MG63 (cell line): ENCODE measurements around the gene IL11. TPM values are rescaled to one million over a fixed set of nuclear protein-coding genes. Genes with fewer than 3 reads are reported as not detected.
"Not testable (repeated sequence)": the region's sequence is repeated elsewhere in the genome, so short reads cannot be mapped to it uniquely, and the experiment has no call there.

ENCODE experiments used
- DNase-seq: peaks from one replicate; pipeline ENCODE4 v3.0.0-alpha.2; 2020
- H3K27me3 ChIP-seq: fragments of 250-450 bp; sonication (Bioruptor Pico); 2 replicates; pipeline ENCODE4 v1.5.1; 2020; ENCODE audit warnings: mild to moderate bottlenecking, moderate library complexity
- H3K36me3 ChIP-seq: fragments of 250-450 bp; sonication (Bioruptor Pico); 2 replicates; pipeline ENCODE4 v1.5.1; 2020; ENCODE audit warnings: mild to moderate bottlenecking, moderate library complexity
- H3K4me3 ChIP-seq: fragments of 250-450 bp; sonication (Bioruptor Pico); 2 replicates; pipeline ENCODE4 v1.5.1; 2020; ENCODE audit warnings: mild to moderate bottlenecking, moderate library complexity
- H3K9me3 ChIP-seq: fragments of 250-450 bp; sonication (Bioruptor Pico); 2 replicates; pipeline ENCODE4 v1.5.1; 2020; ENCODE audit warnings: mild to moderate bottlenecking, moderate library complexity
- total RNA-seq: library from RNA; depleted of rRNA; stranded (reverse); fragments of >200 nt; shearing (Covaris generic); gene quantifications from 2 replicates; pipeline ENCODE4 v1.2.3, GENCODE V29; 2014; ENCODE audit warnings: low replicate concordance; rRNA removed

IL11 gene
- 0.95 TPM in 1 of 2 replicates, not detected in the other for total RNA-seq

- Histone ChIP-seq H3K4me3 (peak within 1 kb of the TSS; percentile 29), H3K36me3 (no peaks in the 10 kb centered on the region), H3K9me3 (no peaks in the 10 kb centered on the region), H3K27me3 (peaks cover 11% of the 10 kb centered on the region)
- DNase-seq: peak; percentile 39
Measured at GRCh38 chr19:55370305-55370988, at the start of gene IL11. Gene IL11 (minus strand): TSS chr19:55370463. CDS start chr19:55370310, 153 bp downstream.

DNA sequence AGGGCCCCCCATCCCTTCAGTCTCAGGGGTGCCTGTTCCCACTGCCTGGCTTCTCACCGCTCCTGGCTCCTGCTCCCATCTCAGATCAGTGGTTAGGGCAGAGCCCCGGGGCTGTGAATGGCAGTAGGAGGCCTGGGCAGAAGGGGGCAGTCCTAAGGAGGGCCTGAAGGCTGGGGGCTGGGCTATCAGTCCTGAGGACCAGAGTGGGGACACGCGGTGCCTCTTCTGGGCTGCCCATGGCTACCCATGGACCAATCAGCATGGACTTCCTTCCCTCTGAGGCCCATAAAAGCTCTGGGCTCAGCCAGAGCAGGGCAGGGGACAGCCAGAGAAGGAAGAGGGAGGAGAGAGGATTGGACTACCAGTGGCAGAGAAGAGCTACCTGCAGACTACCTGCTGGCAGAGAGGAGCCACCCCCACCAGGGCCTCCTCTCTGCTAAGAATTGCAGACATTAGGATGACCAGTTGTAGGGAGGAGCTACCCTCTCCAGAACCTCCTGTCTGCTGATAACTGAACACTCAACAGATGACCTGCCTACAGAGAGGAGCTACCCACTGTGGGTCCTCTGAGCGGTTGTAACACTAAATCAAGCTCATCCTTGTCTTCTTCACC, 49.5 kb upstream of the IL11 start:
- Histone ChIP-seq H3K27me3 (peaks cover 5% of the 10 kb centered on the region; the same call in 1 of the 2 replicates), H3K36me3 (no peaks in the 10 kb centered on the region), H3K4me3 (no peak overlapping the region), H3K9me3 (no peaks in the 10 kb centered on the region)
- DNase-seq: no peak

DNA sequence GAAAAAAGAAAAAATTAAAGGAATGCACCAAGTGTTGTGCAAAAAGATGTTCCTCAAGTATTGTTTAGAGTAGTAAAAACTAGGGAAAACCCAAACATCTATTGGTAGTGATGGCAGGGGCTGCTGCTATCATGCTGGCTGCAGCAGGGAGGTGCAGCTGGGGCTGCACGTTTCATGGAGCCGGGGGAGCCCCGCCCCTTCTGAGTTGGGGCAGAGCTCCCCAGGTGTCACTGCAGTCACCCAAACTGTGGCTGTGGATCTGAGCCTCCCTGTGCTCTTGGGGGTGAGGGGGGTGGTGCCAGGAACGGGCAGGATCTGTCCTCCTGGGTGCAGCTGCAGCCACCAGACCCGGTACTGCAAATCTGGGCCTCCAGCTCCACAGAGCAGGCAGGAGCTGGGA, 48.8 kb upstream of the IL11 start:
- no peak overlapping the region for H3K4me3 ChIP-seq
- no peak for DNase-seq
- H3K36me3 ChIP-seq: no peaks in the 10 kb centered on the region
- H3K27me3 ChIP-seq: peaks cover 2% of the 10 kb centered on the region; the same call in 1 of the 2 replicates
- no peaks in the 10 kb centered on the region for H3K9me3 ChIP-seq

GRCh38 chr19:55418185-55418584, 47.9 kb upstream of the IL11 start:
- no peak overlapping the region for H3K4me3 ChIP-seq
- H3K36me3 ChIP-seq: no peaks in the 10 kb centered on the region
- no peaks in the 10 kb centered on the region for H3K9me3 ChIP-seq
- DNase-seq: peak; percentile 72
- H3K27me3 ChIP-seq: no peaks in the 10 kb centered on the region

- no peak for DNase-seq
- no peak overlapping the region for H3K4me3 ChIP-seq
- H3K36me3 ChIP-seq: peaks cover 20% of the 10 kb centered on the region
- no peaks in the 10 kb centered on the region for H3K27me3 ChIP-seq
- no peaks in the 10 kb centered on the region for H3K9me3 ChIP-seq
Measured at GRCh38 chr19:55410168-55410567, 39.9 kb upstream of the IL11 start.

GRCh38 chr19:55409179-55409578, 38.9 kb upstream of the IL11 start:
- not testable (repeated sequence) for DNase-seq, H3K4me3 ChIP-seq, H3K9me3 ChIP-seq, H3K27me3 ChIP-seq
- peaks cover 30% of the 10 kb centered on the region for H3K36me3 ChIP-seq

DNA sequence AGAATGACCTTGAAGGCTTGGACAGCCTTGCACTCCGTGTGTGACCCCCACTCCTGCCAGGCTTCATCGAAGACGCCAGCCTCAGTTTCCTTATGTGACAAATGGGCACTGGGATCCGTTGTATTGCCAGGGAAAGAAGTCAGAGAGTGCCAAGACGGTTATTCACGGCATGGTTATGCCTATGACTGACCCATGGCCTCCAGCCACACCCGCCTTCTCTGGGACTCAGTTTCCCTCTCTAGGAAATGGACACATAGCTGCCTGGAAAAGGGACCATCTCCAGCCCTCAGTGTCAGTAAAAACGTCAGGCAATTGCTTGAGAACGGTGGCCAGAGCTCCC, 38.2 kb upstream of the IL11 start:
- H3K27me3 ChIP-seq: no peaks in the 10 kb centered on the region
- H3K4me3 ChIP-seq: peak overlapping the region; percentile 32
- no peaks in the 10 kb centered on the region for H3K9me3 ChIP-seq
- H3K36me3 ChIP-seq: peaks cover 37% of the 10 kb centered on the region
- no peak for DNase-seq

- Histone ChIP-seq H3K9me3 (no peaks in the 10 kb centered on the region), H3K4me3 (peak overlapping the region; percentile 98), H3K27me3 (no peaks in the 10 kb centered on the region), H3K36me3 (peaks cover 42% of the 10 kb centered on the region)
- peak; percentile 99 for DNase-seq
Measured at GRCh38 chr19:55407800-55408532, 37.7 kb upstream of the IL11 start.

DNA sequence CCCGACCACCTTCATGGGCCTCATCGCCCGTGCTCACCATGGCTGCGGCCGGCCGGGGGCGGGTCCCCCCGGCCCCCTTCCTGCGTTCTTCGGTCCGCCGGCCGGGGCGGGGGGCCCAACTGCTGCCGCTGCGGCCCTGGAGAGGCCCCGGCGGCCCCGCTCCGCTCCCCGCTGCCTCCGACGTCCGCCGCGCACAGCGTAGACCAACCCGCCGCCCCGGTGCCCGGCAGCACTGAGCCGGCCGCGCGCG, 37.2 kb upstream of the IL11 start, which contains the start of gene UBE2S:
UBE2S (minus strand) TSS at position 239 of the 250 bp plus-strand sequence; CDS start at position 40, 199 bp downstream.
- H3K27me3 ChIP-seq, H3K9me3 ChIP-seq, DNase-seq: not testable (repeated sequence)
- Histone ChIP-seq H3K4me3 (peak within 1 kb of the TSS; percentile 98), H3K36me3 (peaks cover 47% of the 10 kb centered on the region)

DNA sequence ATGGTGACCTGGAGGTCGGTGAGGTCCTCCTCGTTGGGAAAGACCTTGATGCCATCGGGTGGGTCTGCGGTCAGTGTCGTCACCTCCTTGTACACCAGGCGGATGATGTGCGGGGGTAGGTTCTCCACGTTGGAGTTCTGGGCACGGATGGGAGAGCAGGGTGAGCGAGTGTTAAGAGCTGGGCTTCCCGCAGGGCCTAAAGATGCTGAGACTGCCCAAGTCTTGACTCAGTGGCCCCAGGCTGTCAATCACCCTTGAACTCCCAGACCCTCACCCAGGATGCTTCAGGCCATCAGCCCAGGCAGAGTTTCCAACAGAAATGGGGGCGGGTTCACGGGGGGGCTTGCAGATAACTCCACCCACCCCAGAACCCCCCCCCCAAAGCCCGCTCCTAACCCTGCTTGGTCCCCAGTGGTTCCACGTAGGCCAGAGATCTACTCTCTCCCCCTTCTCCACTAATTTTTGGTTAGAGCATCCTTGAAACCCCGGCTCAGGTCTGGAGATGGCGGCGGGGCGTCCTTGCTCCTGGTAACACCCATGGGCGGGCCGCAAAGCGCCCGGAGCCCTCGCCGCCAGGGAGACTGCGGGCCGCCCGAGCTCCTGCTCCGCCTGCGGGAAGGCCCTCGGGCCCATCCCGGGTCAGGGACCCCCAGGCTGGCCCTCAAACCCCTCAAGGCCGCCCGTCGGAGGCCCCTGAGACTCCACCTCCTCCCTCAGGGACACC, 36.7 kb upstream of the IL11 start:
- H3K36me3 ChIP-seq: peaks cover 52% of the 10 kb centered on the region
- H3K4me3 ChIP-seq: peak overlapping the region; percentile 98
- H3K9me3 ChIP-seq: no peaks in the 10 kb centered on the region
- no peaks in the 10 kb centered on the region for H3K27me3 ChIP-seq
- peak; percentile 48 for DNase-seq

GRCh38 chr19:55406091-55406825, 36.0 kb upstream of the IL11 start:
- Histone ChIP-seq H3K27me3 (no peaks in the 10 kb centered on the region), H3K36me3 (peaks cover 58% of the 10 kb centered on the region), H3K9me3 (no peaks in the 10 kb centered on the region), H3K4me3 (peak overlapping the region; percentile 98)
- DNase-seq: no peak

DNA sequence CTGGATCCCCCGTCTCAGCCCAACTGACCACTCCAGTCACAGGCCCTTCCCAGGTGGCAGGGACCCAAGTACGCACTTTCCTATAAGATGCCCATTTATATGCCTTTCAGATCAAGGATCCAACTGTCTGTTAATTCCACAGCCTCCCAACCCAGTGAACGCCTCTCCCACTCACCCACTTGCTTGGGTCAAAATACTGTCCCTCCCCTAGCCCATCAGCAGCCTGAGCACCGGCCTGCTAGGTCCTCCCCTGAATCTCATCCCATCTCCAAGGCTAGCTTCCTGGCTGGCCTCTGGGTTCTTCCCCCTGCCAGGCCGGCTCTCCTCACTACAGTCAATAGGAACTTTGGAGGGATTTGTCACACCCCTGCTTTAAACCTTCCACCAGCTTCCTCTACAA, 35.4 kb upstream of the IL11 start:
- Histone ChIP-seq H3K4me3 (peak overlapping the region; percentile 98), H3K27me3 (no peaks in the 10 kb centered on the region), H3K9me3 (no peaks in the 10 kb centered on the region), H3K36me3 (peaks cover 64% of the 10 kb centered on the region)
- no peak for DNase-seq

- Histone ChIP-seq H3K9me3 (no peaks in the 10 kb centered on the region), H3K36me3 (peaks cover 75% of the 10 kb centered on the region), H3K27me3 (no peaks in the 10 kb centered on the region), H3K4me3 (no peak overlapping the region)
- no peak for DNase-seq
Measured at GRCh38 chr19:55402509-55402908, 32.2 kb upstream of the IL11 start.

- not testable (repeated sequence) for H3K27me3 ChIP-seq, H3K9me3 ChIP-seq, H3K4me3 ChIP-seq, DNase-seq
- H3K36me3 ChIP-seq: peaks cover 67% of the 10 kb centered on the region
Measured at GRCh38 chr19:55401390-55401789, 31.1 kb upstream of the IL11 start.

DNA sequence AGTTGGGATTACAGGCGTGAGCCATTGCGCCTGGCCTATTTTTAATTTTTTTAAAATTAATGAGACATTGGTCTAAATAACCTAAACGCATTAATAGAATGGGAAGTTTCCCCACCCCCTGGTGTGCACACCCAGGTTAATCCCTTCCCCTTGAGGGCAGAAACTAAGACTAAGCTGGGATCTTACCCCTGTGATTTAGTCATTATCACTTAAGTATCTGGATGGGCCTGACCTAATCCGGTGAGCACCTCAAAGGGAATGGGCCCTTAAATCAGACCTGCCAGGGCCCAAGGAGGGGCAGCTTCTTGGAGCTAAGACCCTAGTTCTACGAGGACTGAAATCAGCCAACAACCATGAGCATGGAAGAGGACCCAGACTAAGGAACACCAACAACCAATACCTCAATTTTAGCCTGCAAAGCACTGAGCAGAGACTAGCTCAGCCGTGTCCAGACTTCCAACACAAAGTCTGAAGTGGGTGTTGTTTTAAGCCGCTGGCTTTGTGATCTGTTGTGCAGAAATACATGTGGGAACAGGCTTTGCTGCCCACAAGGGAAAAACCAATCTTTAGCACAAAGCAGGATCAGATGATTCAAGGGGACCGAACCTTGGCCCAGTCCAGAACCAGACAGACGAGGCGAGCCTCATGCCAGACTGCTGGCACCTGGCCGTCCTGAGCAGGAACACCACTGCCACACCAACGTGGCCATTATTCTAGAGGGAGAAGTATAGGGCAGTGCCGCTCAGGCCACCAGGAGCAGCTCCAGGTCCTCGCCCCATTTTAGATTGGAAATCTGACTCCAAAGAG, 30.2 kb upstream of the IL11 start:
- no peak for DNase-seq
- no peaks in the 10 kb centered on the region for H3K9me3 ChIP-seq
- H3K4me3 ChIP-seq: no peak overlapping the region
- H3K36me3 ChIP-seq: peaks cover 58% of the 10 kb centered on the region
- no peaks in the 10 kb centered on the region for H3K27me3 ChIP-seq
